ENCODE results near the gene RBM44. TPM values are rescaled to one million over a fixed set of nuclear protein-coding genes. Genes with fewer than 3 reads are reported as not detected.
"Not testable (repeated sequence)": the region's sequence is repeated elsewhere in the genome, so short reads cannot be mapped to it uniquely, and the experiment has no call there.

Gene RBM44
- total and polyA plus RNA-seq, 7 donors: 0.12 to 1.7 (median 0.71) TPM; not detected in 2

DNA sequence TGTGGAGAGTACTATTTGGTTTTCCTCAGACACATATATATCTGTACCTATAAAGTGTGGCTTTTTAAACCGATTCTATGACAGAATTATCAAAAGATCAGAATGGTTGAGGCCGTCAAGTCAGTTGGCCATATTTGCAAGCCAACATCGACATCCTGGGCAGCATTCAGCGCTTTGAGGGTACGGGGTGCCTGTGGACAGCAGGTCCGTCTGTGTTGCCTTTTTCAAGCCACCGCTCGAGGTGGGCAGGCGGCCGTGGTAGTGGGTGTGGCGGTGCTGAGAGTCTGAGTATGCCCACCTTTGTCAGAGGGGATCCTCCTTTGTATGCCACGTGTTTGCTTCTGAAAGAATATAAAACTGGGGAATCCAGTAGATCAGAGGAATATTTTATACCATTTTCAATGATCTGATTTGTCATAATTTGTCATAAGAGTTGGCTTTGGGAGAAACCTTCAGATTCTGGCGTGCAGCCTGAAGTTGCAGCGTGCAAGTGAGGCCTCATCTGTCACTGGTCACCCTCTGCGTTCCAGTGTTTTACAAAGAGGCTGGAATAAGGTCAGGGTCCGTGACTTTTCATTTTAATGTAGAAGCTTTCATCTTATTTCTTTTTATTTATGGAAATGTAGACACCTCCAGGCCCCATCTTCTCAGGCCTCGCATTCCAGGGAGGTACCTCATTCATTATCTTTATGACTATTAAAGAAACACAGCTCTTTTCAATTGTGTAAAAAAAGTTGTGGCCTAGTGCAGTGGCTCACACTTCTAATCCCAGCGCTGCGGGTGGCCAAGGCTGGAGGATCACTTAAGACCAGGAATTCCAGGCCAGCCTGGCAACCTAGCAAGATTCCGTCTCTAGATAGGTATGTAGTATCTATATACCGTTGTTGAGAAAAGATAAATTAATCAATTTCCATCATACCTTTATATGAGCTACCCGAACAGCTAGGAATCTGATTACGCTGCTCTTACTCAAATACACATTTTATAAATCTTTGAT, 37.8 kb upstream of the RBM44 start:
- H3K36me3 ChIP-seq: peaks cover 3 to 87% (median 51%) of the 10 kb centered on the region in 4 donors
- DNase-seq: no peak

GRCh38 chr2:237762291-237763182, 36.0 kb upstream of the RBM44 start:
- peaks cover 0 to 14% (median 5%) of the 10 kb centered on the region in 4 donors for H3K4me1 ChIP-seq
- peaks cover 0 to 75% (median 43%) of the 10 kb centered on the region in 4 donors for H3K36me3 ChIP-seq
- H3K4me3 ChIP-seq; H3K27me3 ChIP-seq; H3K27ac ChIP-seq; intact Hi-C loops (cut with DNase I); H3K9me3 ChIP-seq; DNase-seq: not testable (repeated sequence)
- WGBS, 2 donors: 95% methylated on average over 9 of the region's 9 CpGs

More for the DNA sequence above, 37.8 kb upstream of the RBM44 start:
- 95 to 97% methylated on average over 23 of the region's 23 CpGs for WGBS, 2 donors
- Histone ChIP-seq H3K27me3 (no peaks in the 10 kb centered on the region), H3K4me1 (peaks cover 0 to 8% (median 2%) of the 10 kb centered on the region in 4 donors), H3K27ac (no peak overlapping the region), H3K4me3 (no peak overlapping the region), H3K9me3 (no peaks in the 10 kb centered on the region)
- intact Hi-C loops (cut with DNase I): no loop called here
- no peak for TF ChIP-seq POLR2A (IDR thresholded peaks at IDR 0.05)
- no peak for TF ChIP-seq POLR2AphosphoS5 (IDR thresholded peaks at IDR 0.05)
- TF ChIP-seq EP300 (IDR thresholded peaks at IDR 0.05): no peak
- no peak for TF ChIP-seq CTCF (IDR thresholded peaks at IDR 0.05)

GRCh38 chr2:237763812-237764211, 34.8 kb upstream of the RBM44 start:
- Histone ChIP-seq H3K27ac (no peak overlapping the region), H3K27me3 (no peaks in the 10 kb centered on the region), H3K4me1 (peaks cover 0 to 14% (median 5%) of the 10 kb centered on the region in 4 donors), H3K4me3 (no peak overlapping the region), H3K9me3 (no peaks in the 10 kb centered on the region), H3K36me3 (peaks cover 0 to 62% (median 31%) of the 10 kb centered on the region in 4 donors)
- intact Hi-C loops (cut with DNase I): no loop called here
- 95 to 97% methylated on average over 10 of the region's 10 CpGs for WGBS, 2 donors
- TF ChIP-seq POLR2AphosphoS5 (IDR thresholded peaks at IDR 0.05) (no peak), POLR2A (IDR thresholded peaks at IDR 0.05) (no peak), CTCF (IDR thresholded peaks at IDR 0.05) (no peak), EP300 (IDR thresholded peaks at IDR 0.05) (no peak)
- no peak for DNase-seq

DNA sequence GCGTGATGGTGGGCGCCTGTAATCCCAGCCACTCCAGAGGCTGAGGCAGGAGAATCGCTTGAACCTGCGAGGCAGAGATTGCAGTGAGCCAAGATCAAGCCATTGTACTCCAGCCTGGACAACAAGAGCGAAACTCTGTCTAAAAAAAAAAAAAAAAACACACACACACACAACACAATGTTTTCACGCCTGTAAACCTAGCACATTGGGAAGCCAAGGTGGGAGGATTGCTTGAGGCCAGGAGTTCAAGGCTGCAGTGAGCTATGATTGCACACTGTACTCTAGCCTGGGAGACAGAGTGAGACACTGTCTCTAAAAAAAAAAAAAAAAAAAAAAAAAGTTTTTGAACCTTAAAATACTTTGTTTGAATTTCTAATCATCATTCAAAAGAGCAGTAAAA, 33.5 kb upstream of the RBM44 start:
- peaks cover 0 to 14% (median 5%) of the 10 kb centered on the region in 4 donors for H3K4me1 ChIP-seq
- intact Hi-C loops (cut with DNase I); H3K27me3 ChIP-seq; DNase-seq; H3K4me3 ChIP-seq; H3K9me3 ChIP-seq; H3K27ac ChIP-seq: not testable (repeated sequence)
- peaks cover 0 to 61% (median 21%) of the 10 kb centered on the region in 4 donors for H3K36me3 ChIP-seq
- 98% methylated on average over 6 of the region's 6 CpGs for whole genome bisulfite sequencing, 2 donors

DNA sequence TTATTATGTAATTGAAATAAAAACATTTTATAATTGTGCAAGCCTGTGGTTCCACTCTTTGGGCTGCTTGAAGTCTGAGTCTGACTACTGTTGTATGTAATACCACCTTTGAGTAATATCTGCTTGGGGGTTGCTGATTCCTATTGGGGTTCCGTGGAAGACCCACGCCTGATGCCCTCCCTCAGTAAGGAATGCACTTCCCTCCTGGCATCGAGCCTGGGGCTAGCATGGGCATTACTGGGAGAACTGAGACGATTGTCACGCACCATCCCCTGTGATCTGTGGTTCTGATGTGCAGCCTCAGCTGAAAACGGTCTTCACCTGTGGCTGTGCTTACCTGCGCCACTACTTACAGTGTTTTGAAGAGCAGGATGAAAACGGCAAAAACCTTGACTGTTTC, 32.7 kb upstream of the RBM44 start:
- Histone ChIP-seq H3K4me1 (peaks cover 0 to 10% (median 3%) of the 10 kb centered on the region in 4 donors), H3K27me3 (no peaks in the 10 kb centered on the region), H3K4me3 (no peak overlapping the region), H3K27ac (peak overlapping the region in 1 of 4 donors; percentile 19), H3K36me3 (peaks cover 0 to 61% (median 23%) of the 10 kb centered on the region in 4 donors), H3K9me3 (no peaks in the 10 kb centered on the region)
- WGBS, 2 donors: 92 to 93% methylated on average over 8 of the region's 8 CpGs
- no peak for TF ChIP-seq CTCF (IDR thresholded peaks at IDR 0.05)
- no peak for TF ChIP-seq POLR2AphosphoS5 (IDR thresholded peaks at IDR 0.05)
- TF ChIP-seq EP300 (IDR thresholded peaks at IDR 0.05): no peak
- TF ChIP-seq POLR2A (IDR thresholded peaks at IDR 0.05): no peak
- DNase-seq: no peak
- intact Hi-C loops (cut with DNase I): no loop called here
